Naive thymus-derived CD8-positive, alpha-beta T cell (primary cell): Measurements from ENCODE around the gene WDR4. TPM values are rescaled to one million over a fixed set of nuclear protein-coding genes. Genes with fewer than 3 reads are reported as not detected.

Experiments used
- ATAC-seq, 2 donors: fragments of 150-1000 bp; cut with Tn5 transposase in 1 of 2; sonication (Bioruptor Pico), chemical (Tn5 transposase) in 1 of 2; 1 replicate in 1 of 2; 2 replicates in 1 of 2; pipeline ENCODE4 v1.10.0; 2021; ENCODE audit warnings: mild to moderate bottlenecking in 2 of 2, moderate library complexity in 2 of 2
- POLR2A ChIA-PET: fragments of 350-600 bp; sonication (Branson Sonifier 250); formaldehyde crosslinking; loops from one replicate; lab custom pipeline; 2021; ENCODE audit warnings: antibody characterized with exemption; lab: Charles Lee
- DNase-seq, 10 donors: peaks; one replicate each; pipeline versions ENCODE4 v3.0.0 to v3.0.0-alpha.2; 2020 to 2022
- H3K27ac Mint-ChIP-seq, 10 donors: one replicate each; pipeline ENCODE4 v1.8.0; 2020 to 2022; ENCODE audit warnings: mild to moderate bottlenecking in 10 of 10, mixed read lengths in 10 of 10, moderate library complexity in 4 of 10, inconsistent platforms in 1 of 10
- H3K27me3 Mint-ChIP-seq, 5 donors: one replicate each; pipeline ENCODE4 v1.8.0; 2021 to 2022; ENCODE audit warnings: mixed read lengths in 5 of 5
- H3K36me3 Mint-ChIP-seq, 3 donors: one replicate each; pipeline ENCODE4 v1.8.0; 2020 to 2022; ENCODE audit warnings: mixed read lengths in 3 of 3, mild to moderate bottlenecking in 2 of 3, inconsistent platforms in 1 of 3
- H3K4me1 Mint-ChIP-seq, 4 donors: one replicate each; pipeline ENCODE4 v1.8.0; 2021 to 2022; ENCODE audit warnings: mixed read lengths in 4 of 4
- H3K4me3 Mint-ChIP-seq, 10 donors: one replicate each; pipeline ENCODE4 v1.8.0; 2020 to 2022; ENCODE audit warnings: mild to moderate bottlenecking in 10 of 10, mixed read lengths in 10 of 10, moderate library complexity in 6 of 10, inconsistent platforms in 1 of 10
- H3K9me3 Mint-ChIP-seq, 9 donors: one replicate each; pipeline ENCODE4 v1.8.0; 2020 to 2022; ENCODE audit warnings: mixed read lengths in 9 of 9, mild to moderate bottlenecking in 3 of 9, inconsistent platforms in 1 of 9, moderate library complexity in 1 of 9
- polyA plus RNA-seq, 3 donors: library from polyadenylated mRNA; unstranded; fragments of 300-500 nt; fragmentation: Illumina TruSeq; gene quantifications; one replicate each; pipeline ENCODE4 v1.2.3, GENCODE V29; 2021
- total RNA-seq, 8 experiments: library from RNA in 2 of 8; stranded (reverse) in 2 of 8; gene quantifications; one replicate each; pipeline ENCODE4 v1.2.3 and lab custom pipeline; 2021 to 2026

Gene WDR4
- total and polyA plus RNA-seq, 5 experiments from 2014 or later: 6.9 to 32.6 (median 9.9) TPM

GRCh38 chr21:42873096-42873495, 6.2 kb downstream of the WDR4 start:
- Mint-ChIP-seq H3K4me1 (peaks cover 3 to 24% (median 6%) of the 10 kb centered on the region in 4 donors), H3K4me3 (no peak overlapping the region), H3K27ac (peak overlapping the region in 2 of 10 donors; percentile 21 to 51), H3K27me3 (no peaks in the 10 kb centered on the region), H3K9me3 (no peaks in the 10 kb centered on the region), H3K36me3 (peaks cover 0 to 88% (median 11%) of the 10 kb centered on the region in 3 donors)
- no peak for DNase-seq
- ATAC-seq: no peak
- POLR2A ChIA-PET: interaction anchor here (1.3 kb wide), 1 partner anchor 9 kb away, joined by 4 read pairs; no protein-coding TSS in a partner anchor

GRCh38 chr21:42868196-42868595, 11.1 kb downstream of the WDR4 start:
- POLR2A ChIA-PET: no interaction called here
- H3K9me3 Mint-ChIP-seq: no peaks in the 10 kb centered on the region
- ATAC-seq (no peak), DNase-seq (no peak)
- no peaks in the 10 kb centered on the region for H3K27me3 Mint-ChIP-seq
- H3K27ac Mint-ChIP-seq: peak overlapping the region in 1 of 10 donors; percentile 13
- no peak overlapping the region for H3K4me3 Mint-ChIP-seq
- H3K36me3 Mint-ChIP-seq: peaks cover 0 to 82% (median 7%) of the 10 kb centered on the region in 3 donors
- H3K4me1 Mint-ChIP-seq: peaks cover 10 to 40% (median 20%) of the 10 kb centered on the region in 4 donors

DNA sequence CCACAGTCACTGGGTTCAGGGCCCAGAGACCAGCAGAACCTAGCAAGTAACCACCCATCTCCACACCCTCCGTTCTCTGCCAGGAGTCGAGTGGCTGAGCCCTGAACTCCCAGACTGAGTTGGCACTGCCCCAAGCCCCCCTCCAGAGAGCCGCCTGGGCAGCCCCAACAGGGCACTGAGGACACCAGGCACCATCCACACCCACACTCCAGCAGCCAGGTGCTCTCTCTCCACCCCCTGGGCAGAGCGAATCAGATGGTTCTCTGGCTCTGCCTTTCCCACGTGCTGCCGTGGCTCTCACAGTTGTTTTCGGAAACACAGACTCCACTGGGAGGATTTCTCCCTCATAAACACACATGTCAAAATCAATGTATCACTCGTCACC, 13.6 kb downstream of the WDR4 start:
- ATAC-seq (no peak), DNase-seq (no peak)
- no peaks in the 10 kb centered on the region for H3K9me3 Mint-ChIP-seq
- H3K4me1 Mint-ChIP-seq: peaks cover 10 to 36% (median 24%) of the 10 kb centered on the region in 4 donors
- POLR2A ChIA-PET: no interaction called here
- H3K27me3 Mint-ChIP-seq: no peaks in the 10 kb centered on the region
- H3K36me3 Mint-ChIP-seq: peaks cover 0 to 73% (median 0%) of the 10 kb centered on the region in 3 donors
- H3K27ac Mint-ChIP-seq: peak overlapping the region in 4 of 10 donors; percentile 15 to 63 (median 44)
- H3K4me3 Mint-ChIP-seq: no peak overlapping the region

GRCh38 chr21:42864815-42865775, 14.2 kb downstream of the WDR4 start:
- ATAC-seq (no peak), DNase-seq (no peak)
- Mint-ChIP-seq H3K27me3 (no peaks in the 10 kb centered on the region), H3K4me1 (peaks cover 10 to 35% (median 24%) of the 10 kb centered on the region in 4 donors), H3K9me3 (no peaks in the 10 kb centered on the region), H3K4me3 (no peak overlapping the region), H3K36me3 (peaks cover 0 to 71% (median 0%) of the 10 kb centered on the region in 3 donors), H3K27ac (peak overlapping the region in 6 of 10 donors; percentile 9 to 75 (median 56))
- POLR2A ChIA-PET: interaction anchor here (1.0 kb wide), 1 partner anchor 29 kb away, joined by 3 read pairs; no protein-coding TSS in a partner anchor

GRCh38 chr21:42864286-42864685, 15.1 kb downstream of the WDR4 start:
- ATAC-seq (no peak), DNase-seq (no peak)
- Mint-ChIP-seq H3K4me3 (no peak overlapping the region), H3K4me1 (peaks cover 10 to 33% (median 24%) of the 10 kb centered on the region in 4 donors), H3K36me3 (peaks cover 0 to 68% (median 0%) of the 10 kb centered on the region in 3 donors), H3K27me3 (no peaks in the 10 kb centered on the region), H3K9me3 (no peaks in the 10 kb centered on the region), H3K27ac (peak overlapping the region in 1 of 10 donors; percentile 20)
- POLR2A ChIA-PET: interaction anchor here (1.0 kb wide), 1 partner anchor 29 kb away, joined by 3 read pairs; no protein-coding TSS in a partner anchor

DNA sequence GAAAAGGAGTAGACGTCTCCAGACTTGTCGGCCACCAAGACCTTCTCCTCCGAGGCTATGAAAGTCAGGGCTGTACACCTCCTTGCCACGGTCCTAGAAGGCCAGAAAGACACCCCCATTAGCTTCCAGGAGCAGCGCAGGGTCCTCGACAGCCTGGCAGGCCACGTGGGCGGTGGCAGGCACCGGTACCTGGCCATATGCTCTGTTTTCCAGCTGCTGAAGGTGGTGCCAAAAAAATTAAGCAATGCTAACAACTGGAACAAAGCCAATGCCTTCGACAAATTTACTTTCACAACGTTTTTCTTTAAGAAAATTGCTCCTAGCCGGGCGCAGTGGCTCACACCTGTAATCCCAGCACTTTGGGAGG, 15.9 kb downstream of the WDR4 start:
- Mint-ChIP-seq H3K4me3 (no peak overlapping the region), H3K36me3 (peaks cover 0 to 68% (median 6%) of the 10 kb centered on the region in 3 donors), H3K4me1 (peaks cover 10 to 35% (median 25%) of the 10 kb centered on the region in 4 donors)

DNA sequence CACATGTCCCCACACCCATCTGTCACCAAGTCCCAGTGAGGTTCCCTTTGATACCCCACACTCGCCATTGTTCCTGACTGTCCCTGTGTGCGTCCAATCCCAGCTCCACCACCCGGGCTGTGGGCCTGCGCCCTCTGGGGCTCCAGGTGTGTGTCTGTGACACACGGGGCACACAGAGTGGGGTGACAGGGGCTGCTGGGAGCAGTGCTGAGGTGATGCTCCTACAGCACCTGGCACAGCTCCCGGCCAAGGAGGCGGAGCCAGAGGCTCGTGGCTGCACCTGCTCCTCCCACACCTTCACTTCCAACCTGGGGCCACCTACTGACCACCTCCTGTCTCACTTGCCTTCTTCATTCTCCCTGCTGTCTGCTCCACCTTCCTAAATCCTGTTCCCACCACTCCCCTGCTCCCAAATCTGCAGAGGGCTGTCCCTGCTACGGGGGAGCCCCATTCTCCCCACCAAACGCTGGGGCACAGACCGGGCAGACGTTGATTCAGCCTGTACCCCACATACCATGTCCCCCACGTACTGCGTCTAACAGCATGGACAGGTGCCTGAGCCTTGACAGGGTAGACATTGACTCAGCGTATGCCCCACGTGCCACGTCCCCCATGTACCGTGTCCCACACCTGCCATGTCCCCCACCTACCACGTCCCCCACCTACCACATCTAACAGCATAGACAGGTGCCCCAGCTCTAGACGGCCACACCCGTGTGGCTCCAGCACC, 16.4 kb downstream of the WDR4 start:
- Mint-ChIP-seq H3K9me3 (no peaks in the 10 kb centered on the region), H3K4me1 (peaks cover 10 to 36% (median 23%) of the 10 kb centered on the region in 4 donors), H3K27me3 (no peaks in the 10 kb centered on the region), H3K27ac (peak overlapping the region in 4 of 10 donors; percentile 37 to 78 (median 48)), H3K4me3 (no peak overlapping the region), H3K36me3 (peaks cover 0 to 68% (median 9%) of the 10 kb centered on the region in 3 donors)
- ATAC-seq (no peak), DNase-seq (no peak)
- POLR2A ChIA-PET: no interaction called here

More for the DNA sequence above, 15.9 kb downstream of the WDR4 start:
- ATAC-seq: no peak
- Mint-ChIP-seq H3K27me3 (no peaks in the 10 kb centered on the region), H3K9me3 (no peaks in the 10 kb centered on the region), H3K27ac (peak overlapping the region in 1 of 10 donors; percentile 78)
- no peak for DNase-seq
- POLR2A ChIA-PET: interaction anchor here (0.7 kb wide), 1 partner anchor 9 kb away, joined by 4 read pairs; no protein-coding TSS in a partner anchor

DNA sequence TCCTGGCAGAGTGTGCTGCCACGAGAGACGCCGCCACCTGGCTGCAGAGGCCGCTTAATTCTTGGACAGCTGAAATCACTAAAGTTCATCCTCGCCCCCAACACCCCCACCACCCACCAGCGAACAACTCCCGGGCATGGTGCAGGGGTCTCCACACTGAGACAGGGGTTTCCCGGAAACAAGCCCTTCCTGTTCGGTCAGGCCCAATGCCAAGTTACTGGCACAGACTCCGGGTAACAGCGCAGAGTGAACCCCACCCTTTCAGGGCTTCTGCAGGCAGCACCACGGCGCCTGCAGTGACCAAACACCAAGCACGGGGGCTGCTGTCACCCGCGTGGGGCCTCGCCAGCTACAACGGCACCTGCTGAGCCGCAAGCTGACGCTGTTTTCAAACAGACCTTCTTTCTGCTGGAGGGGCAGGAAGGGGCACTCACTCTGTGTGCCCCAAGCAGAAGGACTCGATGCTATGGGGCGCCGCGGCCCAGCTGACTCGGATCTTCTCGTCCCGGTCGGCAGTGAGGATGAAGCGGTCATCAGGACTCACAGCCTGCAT, 17.4 kb downstream of the WDR4 start:
- no peaks in the 10 kb centered on the region for H3K27me3 Mint-ChIP-seq
- no peak overlapping the region for H3K4me3 Mint-ChIP-seq
- H3K4me1 Mint-ChIP-seq: peaks cover 10 to 44% (median 24%) of the 10 kb centered on the region in 4 donors
- no peak for DNase-seq
- H3K36me3 Mint-ChIP-seq: peaks cover 0 to 68% (median 12%) of the 10 kb centered on the region in 3 donors
- H3K27ac Mint-ChIP-seq: no peak overlapping the region
- no peaks in the 10 kb centered on the region for H3K9me3 Mint-ChIP-seq
- POLR2A ChIA-PET: no interaction called here
- no peak for ATAC-seq

- POLR2A ChIA-PET: no interaction called here
- no peaks in the 10 kb centered on the region for H3K9me3 Mint-ChIP-seq
These were observed 18.0 kb downstream of the WDR4 start for GRCh38 chr21:42861311-42861847.

DNA sequence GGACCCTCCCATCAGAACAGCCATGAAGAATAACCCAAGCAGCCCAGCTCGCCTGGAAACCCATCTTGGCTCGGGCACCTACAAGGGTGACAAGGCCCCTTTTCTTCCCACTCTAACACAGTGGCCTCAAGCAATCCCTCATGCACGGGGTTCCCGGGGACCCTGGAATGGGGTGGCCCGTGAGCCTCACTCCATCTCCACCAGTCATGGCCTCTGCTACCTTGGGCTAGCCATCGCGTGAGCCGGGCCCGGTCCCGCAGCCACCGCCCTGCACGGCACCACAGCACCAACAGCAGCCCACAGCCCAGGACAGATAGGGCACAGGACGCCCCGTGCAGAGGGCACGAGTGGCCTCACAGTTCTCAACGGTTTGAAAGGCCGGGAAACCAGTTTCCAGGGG, 19.0 kb downstream of the WDR4 start:
- Mint-ChIP-seq H3K9me3 (no peaks in the 10 kb centered on the region), H3K4me1 (peaks cover 4 to 36% (median 15%) of the 10 kb centered on the region in 4 donors), H3K36me3 (peaks cover 0 to 77% (median 18%) of the 10 kb centered on the region in 3 donors), H3K27me3 (no peaks in the 10 kb centered on the region), H3K27ac (peak overlapping the region in 2 of 10 donors; percentile 7 to 77), H3K4me3 (no peak overlapping the region)
- POLR2A ChIA-PET: no interaction called here
- no peak for ATAC-seq
- DNase-seq: no peak

More at GRCh38 chr21:42861311-42861847, 18.0 kb downstream of the WDR4 start:
- ATAC-seq: no peak
- Mint-ChIP-seq H3K27me3 (no peaks in the 10 kb centered on the region), H3K4me1 (peaks cover 10 to 44% (median 19%) of the 10 kb centered on the region in 4 donors), H3K27ac (peak overlapping the region in 1 of 10 donors; percentile 77), H3K36me3 (peaks cover 0 to 69% (median 14%) of the 10 kb centered on the region in 3 donors), H3K4me3 (no peak overlapping the region)
- no peak for DNase-seq

GRCh38 chr21:42859891-42860230, 19.5 kb downstream of the WDR4 start:
- H3K4me1 Mint-ChIP-seq: peaks cover 2 to 34% (median 14%) of the 10 kb centered on the region in 4 donors
- no peaks in the 10 kb centered on the region for H3K27me3 Mint-ChIP-seq
- H3K27ac Mint-ChIP-seq: peak overlapping the region in 1 of 10 donors; percentile 24
- no peak for DNase-seq
- H3K4me3 Mint-ChIP-seq: no peak overlapping the region
- no peak for ATAC-seq
- peaks cover 0 to 80% (median 18%) of the 10 kb centered on the region in 3 donors for H3K36me3 Mint-ChIP-seq
- POLR2A ChIA-PET: no interaction called here
- H3K9me3 Mint-ChIP-seq: no peaks in the 10 kb centered on the region
